BJ (cell line): ENCODE results near the gene FOLR3. TPM values are rescaled to one million over a fixed set of nuclear protein-coding genes. Genes with fewer than 3 reads are reported as not detected.
"Not testable (repeated sequence)": the region's sequence is repeated elsewhere in the genome, so short reads cannot be mapped to it uniquely, and the experiment has no call there.

Source experiments
- CTCF ChIA-PET: fragments of 350-600 bp; formaldehyde crosslinking; extraction: SDS; loops from one replicate; lab custom pipeline; 2021; ENCODE audit warnings: antibody characterized with exemption, inconsistent platforms; lab: Yijun Ruan, JAX
- POLR2A ChIA-PET: fragments of 300-600 bp; sonication (Branson Sonifier 250); formaldehyde crosslinking; extraction: SDS; loops from one replicate; lab custom pipeline; 2021; ENCODE audit warnings: antibody characterized with exemption; lab: Charles Lee
- DNase-seq: peaks from one replicate; pipeline ENCODE4 v3.0.0-alpha.2; 2011; ENCODE audit warnings: low read depth
- H3K27me3 ChIP-seq: 2 replicates; pipeline ENCODE4 v1.6.0; 2011; ENCODE audit warnings: low read length; ENCODE audit not compliant: control insufficient read depth, insufficient read depth
- H3K36me3 ChIP-seq: 2 replicates; pipeline ENCODE4 v1.5.1; 2011; ENCODE audit warnings: low read length; ENCODE audit not compliant: control insufficient read depth, insufficient read depth
- H3K4me3 ChIP-seq: 2 replicates; pipeline ENCODE4 v1.5.1; 2011; ENCODE audit warnings: low read depth, mild to moderate bottlenecking, control low read depth, low read length
- CTCF ChIP-seq: IDR thresholded peaks from 2 replicates; pipeline ENCODE4 v1.5.1; 2011; ENCODE audit warnings: low read depth, mild to moderate bottlenecking, control low read depth, inconsistent platforms, low read length, moderate library complexity; ENCODE audit not compliant: insufficient read depth
- polyA plus RNA-seq: library from polyadenylated mRNA; depleted of rRNA; stranded (reverse); fragments of >200 nt; gene quantifications from 2 replicates; pipeline ENCODE4 v1.2.3, GENCODE V29; 2011

FOLR3 gene
- polyA plus RNA-seq, 1 experiment = 0.85 TPM

- POLR2A ChIA-PET = no interaction called here
These were observed 27.5 kb downstream of the FOLR3 start for GRCh38 chr11:72162891-72163492.

GRCh38 chr11:72164187-72164586, 28.7 kb downstream of the FOLR3 start:
- DNase-seq, H3K36me3 ChIP-seq, POLR2A ChIA-PET, CTCF ChIA-PET, H3K4me3 ChIP-seq, H3K27me3 ChIP-seq: not testable (repeated sequence)

More at GRCh38 chr11:72162891-72163492, 27.5 kb downstream of the FOLR3 start:
- DNase-seq = no peak
- CTCF ChIA-PET = no interaction called here
- no peak overlapping the region for H3K4me3 ChIP-seq
- no peaks in the 10 kb centered on the region; the same call in 1 of the 2 replicates for H3K27me3 ChIP-seq
- TF ChIP-seq CTCF = no peak
- H3K36me3 ChIP-seq = no peaks in the 10 kb centered on the region

GRCh38 chr11:72169046-72169555, 33.6 kb downstream of the FOLR3 start:
- CTCF ChIA-PET = interaction anchor here (0.7 to 2.9 kb wide), 4 partner anchors 14 to 25 kb away, joined by 3 to 13 read pairs (median 4); no protein-coding TSS in a partner anchor
- H3K36me3 ChIP-seq, H3K27me3 ChIP-seq, H3K4me3 ChIP-seq, DNase-seq: not testable (repeated sequence)
- POLR2A ChIA-PET = interaction anchor here (0.6 kb wide), 1 partner anchor 553 kb away, joined by 11 read pairs; no protein-coding TSS in a partner anchor

GRCh38 chr11:72169754-72170153, 34.2 kb downstream of the FOLR3 start:
- DNase-seq, H3K36me3 ChIP-seq, H3K4me3 ChIP-seq, H3K27me3 ChIP-seq: not testable (repeated sequence)
- ChIA-PET POLR2A (interaction anchor here (0.6 kb wide), 1 partner anchor 553 kb away, joined by 11 read pairs; no protein-coding TSS in a partner anchor), CTCF (interaction anchor here (0.7 to 4.7 kb wide), 4 partner anchors 14 to 192 kb away, joined by 3 to 19 read pairs (median 4); no protein-coding TSS in a partner anchor)

- DNase-seq, H3K4me3 ChIP-seq, H3K27me3 ChIP-seq, POLR2A ChIA-PET, H3K36me3 ChIP-seq: not testable (repeated sequence)
- CTCF ChIA-PET = interaction anchor here (0.6 to 4.7 kb wide), 2 partner anchors 12 to 273 kb away, joined by 3 to 19 read pairs; no protein-coding TSS in a partner anchor
These were observed 36.5 kb downstream of the FOLR3 start for GRCh38 chr11:72172043-72172442.

GRCh38 chr11:72173291-72173690, 37.8 kb downstream of the FOLR3 start:
- Histone ChIP-seq H3K4me3 (no peak overlapping the region), H3K36me3 (no peaks in the 10 kb centered on the region), H3K27me3 (no peaks in the 10 kb centered on the region)
- DNase-seq = no peak
- no peak for TF ChIP-seq CTCF
- ChIA-PET CTCF (interaction anchor here (4.7 kb wide), 1 partner anchor 11 kb away, joined by 19 read pairs; no protein-coding TSS in a partner anchor), POLR2A (no interaction called here)

- POLR2A ChIA-PET = no interaction called here
- no peaks in the 10 kb centered on the region for H3K36me3 ChIP-seq
- H3K27me3 ChIP-seq = no peaks in the 10 kb centered on the region
- no peak overlapping the region for H3K4me3 ChIP-seq
- TF ChIP-seq CTCF = no peak
- no peak for DNase-seq
- CTCF ChIA-PET = interaction anchor here (4.7 kb wide), 1 partner anchor 10 kb away, joined by 19 read pairs; no protein-coding TSS in a partner anchor
These were observed 39.0 kb downstream of the FOLR3 start for GRCh38 chr11:72174302-72175070.
